ENCODE measurements around the gene JAG2. TPM values are rescaled to one million over a fixed set of nuclear protein-coding genes. Genes with fewer than 3 reads are reported as not detected.

The JAG2 gene
- total RNA-seq, 1 donor from 2014 or later, result 3.8 TPM

DNA sequence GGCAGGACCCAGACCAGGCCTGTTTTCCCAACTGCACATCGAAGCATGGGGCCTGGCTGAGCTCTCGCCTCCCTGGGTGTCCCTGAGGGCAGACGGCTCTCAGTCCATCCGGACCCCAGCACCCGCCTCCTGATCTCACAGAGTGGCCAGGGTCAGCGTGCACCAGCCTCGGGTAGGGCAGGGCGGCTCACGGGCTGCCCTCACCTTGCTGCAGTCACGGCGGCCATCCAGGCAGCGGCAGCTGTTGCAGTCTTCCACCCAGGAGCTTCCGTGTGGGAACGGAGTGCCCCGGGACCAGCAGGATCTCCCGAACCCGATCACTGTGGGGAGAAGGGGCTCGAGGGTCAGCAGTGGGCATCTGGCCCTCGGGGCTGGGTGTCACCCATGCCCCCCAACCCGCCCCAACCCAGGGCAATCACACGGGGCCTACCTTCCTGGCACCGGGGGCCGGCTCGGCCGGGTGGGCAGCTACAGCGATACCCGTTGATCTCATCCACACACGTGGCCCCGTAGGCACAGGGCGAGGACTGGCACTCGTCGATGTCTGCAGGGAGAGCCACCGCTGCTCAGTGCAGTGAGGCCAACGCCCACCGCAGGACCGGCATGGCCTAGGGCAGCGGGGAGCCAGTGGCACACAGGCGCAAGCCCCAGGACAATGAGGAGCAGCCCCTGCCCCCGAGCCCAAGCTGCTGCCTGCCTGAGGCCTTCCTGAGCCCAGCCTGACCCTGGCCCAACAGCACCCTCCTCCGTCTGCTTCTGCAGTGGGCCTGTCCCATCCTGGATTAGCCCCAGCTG, 22.2 kb downstream of the JAG2 start:
- H3K4me3 Mint-ChIP-seq (ENCODE audit: low read depth), result no peak overlapping the region

GRCh38 chr14:105145381-105146180, 23.0 kb downstream of the JAG2 start:
- no peak overlapping the region for H3K27ac Mint-ChIP-seq
- peaks cover 1% of the 10 kb centered on the region for H3K36me3 Mint-ChIP-seq (ENCODE audit: insufficient read depth)
- H3K27me3 Mint-ChIP-seq, result no peaks in the 10 kb centered on the region
- no peaks in the 10 kb centered on the region for H3K9me3 Mint-ChIP-seq (ENCODE audit: low read depth)
- no peak for DNase-seq (ENCODE audit: low spot score, unreplicated experiment)
- TF ChIP-seq, protein P1, sequence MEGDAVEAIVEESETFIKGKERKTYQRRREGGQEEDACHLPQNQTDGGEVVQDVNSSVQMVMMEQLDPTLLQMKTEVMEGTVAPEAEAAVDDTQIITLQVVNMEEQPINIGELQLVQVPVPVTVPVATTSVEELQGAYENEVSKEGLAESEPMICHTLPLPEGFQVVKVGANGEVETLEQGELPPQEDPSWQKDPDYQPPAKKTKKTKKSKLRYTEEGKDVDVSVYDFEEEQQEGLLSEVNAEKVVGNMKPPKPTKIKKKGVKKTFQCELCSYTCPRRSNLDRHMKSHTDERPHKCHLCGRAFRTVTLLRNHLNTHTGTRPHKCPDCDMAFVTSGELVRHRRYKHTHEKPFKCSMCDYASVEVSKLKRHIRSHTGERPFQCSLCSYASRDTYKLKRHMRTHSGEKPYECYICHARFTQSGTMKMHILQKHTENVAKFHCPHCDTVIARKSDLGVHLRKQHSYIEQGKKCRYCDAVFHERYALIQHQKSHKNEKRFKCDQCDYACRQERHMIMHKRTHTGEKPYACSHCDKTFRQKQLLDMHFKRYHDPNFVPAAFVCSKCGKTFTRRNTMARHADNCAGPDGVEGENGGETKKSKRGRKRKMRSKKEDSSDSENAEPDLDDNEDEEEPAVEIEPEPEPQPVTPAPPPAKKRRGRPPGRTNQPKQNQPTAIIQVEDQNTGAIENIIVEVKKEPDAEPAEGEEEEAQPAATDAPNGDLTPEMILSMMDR (IDR thresholded peaks at IDR 0.05; ENCODE audit: unreplicated experiment), result no peak
- no peak overlapping the region for H3K4me3 Mint-ChIP-seq (ENCODE audit: low read depth)
- no peaks in the 10 kb centered on the region for H3K4me1 Mint-ChIP-seq (ENCODE audit: low read depth)

More for the DNA sequence above, 22.2 kb downstream of the JAG2 start:
- DNase-seq (ENCODE audit: low spot score, unreplicated experiment), result no peak
- TF ChIP-seq, protein P1 (IDR thresholded peaks at IDR 0.05; ENCODE audit: unreplicated experiment), result no peak
- no peaks in the 10 kb centered on the region for H3K9me3 Mint-ChIP-seq (ENCODE audit: low read depth)
- no peak overlapping the region for H3K27ac Mint-ChIP-seq
- peaks cover 1% of the 10 kb centered on the region for H3K36me3 Mint-ChIP-seq (ENCODE audit: insufficient read depth)
- no peaks in the 10 kb centered on the region for H3K27me3 Mint-ChIP-seq
- no peaks in the 10 kb centered on the region for H3K4me1 Mint-ChIP-seq (ENCODE audit: low read depth)

DNA sequence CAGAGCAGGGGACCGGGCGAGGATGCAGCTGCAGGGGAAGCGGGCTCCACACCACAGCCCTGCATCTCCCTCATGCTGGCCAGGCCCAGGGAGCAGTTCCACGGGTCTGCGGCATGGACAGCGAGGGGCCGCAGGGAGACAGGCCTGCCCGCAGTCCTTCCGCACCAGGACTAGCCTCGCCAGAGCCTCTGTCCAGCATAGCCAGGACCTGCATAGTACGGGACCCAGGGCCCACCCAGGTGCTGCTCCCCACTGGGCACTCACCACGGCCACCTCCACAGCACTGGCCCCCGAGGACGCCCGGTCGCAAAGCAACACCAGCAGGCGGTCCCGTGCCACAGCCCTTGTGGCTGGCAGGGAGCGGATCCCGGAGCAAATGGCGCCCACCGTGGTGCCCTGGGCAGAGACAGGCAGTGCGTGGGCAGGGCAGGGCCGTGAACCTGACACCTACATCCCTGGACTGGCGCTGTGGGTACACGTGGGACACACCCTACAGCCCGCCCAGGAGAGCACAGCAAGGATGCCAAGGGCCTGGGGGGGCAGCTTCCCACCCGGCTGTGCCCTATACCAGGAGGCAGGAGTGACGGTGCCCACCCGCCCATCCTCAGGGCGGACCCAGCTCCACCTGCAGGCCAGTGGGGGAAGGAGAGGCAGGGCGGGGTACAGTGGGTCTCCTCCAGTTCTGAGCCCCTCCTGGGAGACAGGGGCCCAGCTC, 23.8 kb downstream of the JAG2 start:
- TF ChIP-seq, protein P1 (IDR thresholded peaks at IDR 0.05; ENCODE audit: unreplicated experiment), result no peak
- Mint-ChIP-seq H3K9me3 (ENCODE audit: low read depth) (peaks cover 4% of the 10 kb centered on the region), H3K4me3 (ENCODE audit: low read depth) (no peak overlapping the region), H3K27me3 (no peaks in the 10 kb centered on the region), H3K36me3 (ENCODE audit: insufficient read depth) (peaks cover 5% of the 10 kb centered on the region), H3K4me1 (ENCODE audit: low read depth) (no peaks in the 10 kb centered on the region), H3K27ac (no peak overlapping the region)
- no peak for DNase-seq (ENCODE audit: low spot score, unreplicated experiment)

DNA sequence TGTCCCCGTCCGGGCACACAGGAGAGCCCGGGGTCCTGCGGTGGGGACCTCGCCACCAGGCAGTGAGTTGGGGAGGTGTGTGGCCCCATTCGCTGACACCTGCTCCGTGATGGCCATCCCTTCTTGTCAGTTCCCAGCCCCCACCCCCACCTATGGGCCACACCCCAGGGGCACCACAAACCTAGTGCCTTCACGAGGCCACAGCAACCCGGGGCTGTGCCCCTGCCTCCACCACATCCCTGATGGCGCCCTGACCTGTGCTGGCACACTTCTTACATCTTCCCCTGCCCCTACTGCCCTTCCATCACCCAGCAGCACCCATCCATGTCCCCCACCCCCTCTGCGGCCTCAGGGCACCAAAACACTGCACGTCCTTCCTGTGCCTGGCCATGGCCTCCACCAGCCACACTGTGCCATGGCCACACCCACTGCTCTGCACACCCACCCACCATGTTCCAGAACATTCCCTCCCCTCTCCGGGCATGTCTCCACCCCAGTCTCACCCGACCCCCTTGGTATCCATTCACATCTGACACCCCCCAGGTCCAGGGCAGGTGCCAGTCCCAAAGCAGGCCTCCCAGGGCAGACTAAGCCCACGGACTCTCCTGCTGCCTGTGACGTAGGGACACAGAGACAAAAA, 24.4 kb downstream of the JAG2 start:
- peaks cover 4% of the 10 kb centered on the region for H3K9me3 Mint-ChIP-seq (ENCODE audit: low read depth)
- H3K27me3 Mint-ChIP-seq, result no peaks in the 10 kb centered on the region
- no peak for DNase-seq (ENCODE audit: low spot score, unreplicated experiment)
- no peak overlapping the region for H3K4me3 Mint-ChIP-seq (ENCODE audit: low read depth)
- H3K27ac Mint-ChIP-seq, result no peak overlapping the region
- peaks cover 5% of the 10 kb centered on the region for H3K36me3 Mint-ChIP-seq (ENCODE audit: insufficient read depth)
- no peaks in the 10 kb centered on the region for H3K4me1 Mint-ChIP-seq (ENCODE audit: low read depth)
- TF ChIP-seq, protein P1 (IDR thresholded peaks at IDR 0.05; ENCODE audit: unreplicated experiment), result no peak
